B cell (primary cell): ENCODE data around the gene TANK. TPM values are rescaled to one million over a fixed set of nuclear protein-coding genes. Genes with fewer than 3 reads are reported as not detected.

Experiments used
- ATAC-seq: fragments of 200-7000 bp; cut with Tn5 transposase; one replicate; pipeline ENCODE4 v1.10.0; 2021; ENCODE audit warnings: low read depth, mild to moderate bottlenecking, moderate number of reproducible peaks, moderate library complexity
- CTCF ChIA-PET: fragments of 350-600 bp; sonication (Branson Sonifier 250); formaldehyde crosslinking; loops from one replicate; lab custom pipeline; 2021; ENCODE audit warnings: antibody characterized with exemption, inconsistent platforms; lab: Charles Lee
- POLR2A ChIA-PET: fragments of 350-600 bp; sonication (Branson Sonifier 250); formaldehyde crosslinking; loops from one replicate; lab custom pipeline; 2021; ENCODE audit warnings: antibody characterized with exemption; lab: Charles Lee
- DNase-seq: peaks from one replicate; pipeline ENCODE4 v3.0.0; 2013
- H2AFZ ChIP-seq: 2 replicates; pipeline ENCODE4 v1.6.1; 2012; ENCODE audit warnings: mild to moderate bottlenecking, low read depth, low read length; ENCODE audit not compliant: insufficient read depth, poor library complexity, severe bottlenecking
- H3K27ac ChIP-seq, 2 donors: 1 replicate in 1 of 2; 2 replicates in 1 of 2; pipeline ENCODE4 v1.5.1; 2012 to 2013; ENCODE audit warnings: low read length in 2 of 2, mild to moderate bottlenecking in 2 of 2, moderate library complexity in 1 of 2
- H3K27me3 ChIP-seq, 4 experiments: fragments of 200-600 bp in 1 of 4; sonication (generic) in 1 of 4; replicated peaks in 1 of 4; 1 replicate in 2 of 4; 2 replicates in 2 of 4; pipeline versions ENCODE4 v1.6.1 to v1.7.0; 2013 to 2016; ENCODE audit warnings: low read length in 3 of 4, mild to moderate bottlenecking in 2 of 4, mixed read lengths in 1 of 4, moderate library complexity in 1 of 4; ENCODE audit not compliant: insufficient read depth in 4 of 4, control insufficient read depth in 3 of 4; ENCODE audit errors: control extremely low read depth in 1 of 4
- H3K36me3 ChIP-seq, 2 experiments: replicated peaks in 1 of 2; 1 replicate in 1 of 2; 2 replicates in 1 of 2; pipeline versions ENCODE4 v1.6.1 to v1.7.1; 2013; ENCODE audit warnings: low read length in 1 of 2; ENCODE audit not compliant: insufficient read depth in 2 of 2, control insufficient read depth in 1 of 2; ENCODE audit errors: control extremely low read depth in 1 of 2, extremely low read depth in 1 of 2
- H3K4me1 ChIP-seq, 2 donors: fragments of 200-600 bp in 1 of 2; sonication (generic) in 1 of 2; 1 replicate in 1 of 2; 2 replicates in 1 of 2; pipeline versions ENCODE4 v1.5.1 to v1.6.1; 2013 to 2017; ENCODE audit warnings: low read length in 2 of 2; ENCODE audit not compliant: control insufficient read depth in 2 of 2, insufficient read depth in 2 of 2
- H3K4me2 ChIP-seq: replicated peaks from 2 replicates; pipeline ENCODE3; 2012; ENCODE audit warnings: mild to moderate bottlenecking, low read depth, low read length; ENCODE audit not compliant: poor library complexity, severe bottlenecking
- H3K4me3 ChIP-seq, 5 experiments: fragments of 200-600 bp in 1 of 5; sonication (generic) in 1 of 5; 1 replicate in 3 of 5; 2 replicates in 2 of 5; pipeline versions ENCODE4 v1.5.1 to v1.7.0; 2011 to 2016; ENCODE audit warnings: low read length in 4 of 5, mild to moderate bottlenecking in 4 of 5, low read depth in 2 of 5, control low read depth in 1 of 5, moderate library complexity in 1 of 5; ENCODE audit not compliant: insufficient read depth in 1 of 5; ENCODE audit errors: control extremely low read depth in 1 of 5, extremely low read depth in 1 of 5
- H3K79me2 ChIP-seq: fragments of 200-600 bp; sonication (generic); one replicate; pipeline ENCODE4 v1.6.0; 2016; ENCODE audit warnings: low read length; ENCODE audit not compliant: control insufficient read depth, insufficient read depth
- H3K9ac ChIP-seq: fragments of 200-600 bp; sonication (generic); 2 replicates; pipeline ENCODE4 v1.6.1; 2017; ENCODE audit warnings: mild to moderate bottlenecking, low read length, moderate library complexity
- H3K9me3 ChIP-seq, 3 donors: one replicate each; pipeline versions ENCODE4 v1.6.1 to v1.7.1; 2013; ENCODE audit warnings: low read length in 2 of 3; ENCODE audit not compliant: control insufficient read depth in 2 of 3, insufficient read depth in 1 of 3; ENCODE audit errors: control extremely low read depth in 1 of 3
- H4K20me1 ChIP-seq: 2 replicates; pipeline ENCODE4 v1.6.0; 2012; ENCODE audit warnings: mild to moderate bottlenecking, low read length; ENCODE audit not compliant: insufficient read depth, control insufficient read depth, poor library complexity, severe bottlenecking
- H3K27ac Mint-ChIP-seq: one replicate; pipeline ENCODE4 v1.8.0; 2021; ENCODE audit warnings: mixed read lengths
- H3K27me3 Mint-ChIP-seq: one replicate; pipeline ENCODE4 v1.8.0; 2021; ENCODE audit warnings: mixed read lengths
- H3K4me1 Mint-ChIP-seq: one replicate; pipeline ENCODE4 v1.8.0; 2021; ENCODE audit warnings: mixed read lengths
- H3K4me3 Mint-ChIP-seq: one replicate; pipeline ENCODE4 v1.8.0; 2021; ENCODE audit warnings: mixed read lengths
- H3K9me3 Mint-ChIP-seq: one replicate; pipeline ENCODE4 v1.8.0; 2022; ENCODE audit warnings: mixed read lengths; ENCODE audit not compliant: insufficient read depth
- EZH2 ChIP-seq: IDR thresholded peaks from 2 replicates; pipeline ENCODE4 v1.6.1; 2012; ENCODE audit warnings: borderline replicate concordance, low read depth, mild to moderate bottlenecking, moderate library complexity, low read length; ENCODE audit not compliant: insufficient read depth, poor library complexity, severe bottlenecking
- WGBS: methylation state at CpG from one replicate; pipeline ENCODE4 v1.1.5; 2013; ENCODE audit warnings: missing lambda C conversion rate; ENCODE audit not compliant: insufficient coverage; 5-methylcytosine and 5-hydroxymethylcytosine counted together
- intact Hi-C: fragments of 100-400 bp; cut with micrococcal nuclease; formaldehyde crosslinking; loops from one replicate; pipeline ENCODE4 v1.10.0; 2022
- polyA plus RNA-seq: library from polyadenylated mRNA; depleted of rRNA; stranded (reverse); fragments of >200 nt; gene quantifications from 2 replicates; pipeline ENCODE4 v1.2.3, GENCODE V29; 2012
- total RNA-seq, 2 donors: library from RNA; stranded (reverse); fragments of 120-200 nt in 1 of 2; gene quantifications; 1 replicate in 1 of 2; 2 replicates in 1 of 2; pipeline versions ENCODE4 v1.2.3 to v1.2.4, GENCODE V29; 2013 to 2022
- TF ChIP-seq, protein P1 (sequence below): fragments of 200-600 bp; IDR thresholded peaks from one replicate; pipeline ENCODE4 v1.8.0; 2022; ENCODE audit warnings: antibody characterized with exemption, mild to moderate bottlenecking

TANK gene
- total and polyA plus RNA-seq, 2 donors (not counting 1 experiment from before 2014, with no cell fraction given), result 62.4 to 179 TPM

DNA sequence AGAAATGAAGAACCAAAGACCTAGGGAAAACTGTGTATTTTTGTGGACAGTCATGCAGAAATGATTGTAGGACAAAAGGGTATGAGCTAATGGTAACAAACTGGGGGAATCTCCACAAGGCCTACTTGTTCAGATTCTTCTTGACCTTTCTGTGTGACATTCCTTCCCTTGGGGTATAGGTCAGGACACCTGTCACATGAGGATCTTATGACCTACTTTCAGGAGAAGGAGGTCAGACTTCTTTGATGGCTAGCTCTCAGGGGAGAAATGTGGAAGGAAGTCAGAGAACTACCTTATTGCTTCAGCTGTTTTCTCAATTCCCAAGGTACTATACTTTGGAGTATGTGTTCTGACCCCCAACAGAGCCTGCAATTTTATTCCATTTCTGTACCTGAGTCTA is 40.7 kb upstream of the TANK start:
- Mint-ChIP-seq H3K4me1 (peaks cover 34% of the 10 kb centered on the region), H3K4me3 (no peak overlapping the region), H3K27me3 (no peaks in the 10 kb centered on the region), H3K27ac (no peak overlapping the region), H3K9me3 (no peaks in the 10 kb centered on the region)
- DNase-seq, result no peak
- intact Hi-C loops, result no loop called here
- Histone ChIP-seq H3K9ac (no peak overlapping the region), H2AFZ (no peak overlapping the region), H3K9me3 (no peaks in the 10 kb centered on the region), H3K4me3 (no peak overlapping the region), H3K79me2 (no peaks in the 10 kb centered on the region), H3K27ac (no peak overlapping the region), H4K20me1 (no peaks in the 10 kb centered on the region), H3K4me2 (no peak overlapping the region), H3K4me1 (peaks cover 10 to 16% of the 10 kb centered on the region in 2 donors), H3K36me3 (no peaks in the 10 kb centered on the region), H3K27me3 (no peaks in the 10 kb centered on the region)
- no peak for ATAC-seq
- no peak for TF ChIP-seq EZH2
- TF ChIP-seq, protein P1, sequence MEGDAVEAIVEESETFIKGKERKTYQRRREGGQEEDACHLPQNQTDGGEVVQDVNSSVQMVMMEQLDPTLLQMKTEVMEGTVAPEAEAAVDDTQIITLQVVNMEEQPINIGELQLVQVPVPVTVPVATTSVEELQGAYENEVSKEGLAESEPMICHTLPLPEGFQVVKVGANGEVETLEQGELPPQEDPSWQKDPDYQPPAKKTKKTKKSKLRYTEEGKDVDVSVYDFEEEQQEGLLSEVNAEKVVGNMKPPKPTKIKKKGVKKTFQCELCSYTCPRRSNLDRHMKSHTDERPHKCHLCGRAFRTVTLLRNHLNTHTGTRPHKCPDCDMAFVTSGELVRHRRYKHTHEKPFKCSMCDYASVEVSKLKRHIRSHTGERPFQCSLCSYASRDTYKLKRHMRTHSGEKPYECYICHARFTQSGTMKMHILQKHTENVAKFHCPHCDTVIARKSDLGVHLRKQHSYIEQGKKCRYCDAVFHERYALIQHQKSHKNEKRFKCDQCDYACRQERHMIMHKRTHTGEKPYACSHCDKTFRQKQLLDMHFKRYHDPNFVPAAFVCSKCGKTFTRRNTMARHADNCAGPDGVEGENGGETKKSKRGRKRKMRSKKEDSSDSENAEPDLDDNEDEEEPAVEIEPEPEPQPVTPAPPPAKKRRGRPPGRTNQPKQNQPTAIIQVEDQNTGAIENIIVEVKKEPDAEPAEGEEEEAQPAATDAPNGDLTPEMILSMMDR, result no peak
- POLR2A ChIA-PET, result interaction anchor here (1.6 kb wide), 1 partner anchor 17 kb away, joined by 4 read pairs; no protein-coding TSS in a partner anchor
- CTCF ChIA-PET, result interaction anchor here (0.7 to 1.3 kb wide), 3 partner anchors 11 to 28 kb away, joined by 3 to 4 read pairs (median 3); no protein-coding TSS in a partner anchor

DNA sequence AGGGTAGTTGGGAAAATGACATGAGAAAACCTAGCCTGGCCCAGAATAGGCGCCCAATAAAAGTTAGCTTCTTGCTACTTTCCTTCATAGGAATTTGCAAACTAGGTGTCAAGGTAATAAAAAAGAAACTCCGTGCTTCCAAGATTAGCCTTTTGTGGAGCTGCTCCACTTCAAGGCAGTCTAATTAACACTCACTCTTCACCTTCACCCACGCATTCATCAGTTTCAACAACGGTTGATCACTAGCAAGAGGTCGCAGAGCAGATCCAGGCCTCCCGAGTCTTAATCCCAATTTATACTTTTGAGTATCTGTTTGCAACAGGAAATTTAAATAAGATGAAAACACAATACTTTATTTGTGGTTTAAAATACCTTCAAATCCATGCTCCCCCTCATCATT is 39.5 kb upstream of the TANK start:
- H3K27me3 ChIP-seq, result no peaks in the 10 kb centered on the region
- no peak overlapping the region for H3K4me3 ChIP-seq
- intact Hi-C loops, result no loop called here
- TF ChIP-seq, protein P1, result no peak
- no peak for TF ChIP-seq EZH2
- no peak overlapping the region for H3K27ac Mint-ChIP-seq
- H3K4me2 ChIP-seq, result no peak overlapping the region
- no peak overlapping the region for H3K9ac ChIP-seq
- no peaks in the 10 kb centered on the region for H3K9me3 Mint-ChIP-seq
- DNase-seq, result no peak
- WGBS, result 100% methylated on average over 3 of the region's 6 CpGs
- H3K79me2 ChIP-seq, result no peaks in the 10 kb centered on the region
- H3K36me3 ChIP-seq, result no peaks in the 10 kb centered on the region
- H3K4me3 Mint-ChIP-seq, result no peak overlapping the region
- no peaks in the 10 kb centered on the region for H3K27me3 Mint-ChIP-seq
- H4K20me1 ChIP-seq, result no peaks in the 10 kb centered on the region
- POLR2A ChIA-PET, result no interaction called here
- no peaks in the 10 kb centered on the region for H3K9me3 ChIP-seq
- no peak overlapping the region for H3K27ac ChIP-seq
- H3K4me1 Mint-ChIP-seq, result peaks cover 37% of the 10 kb centered on the region
- CTCF ChIA-PET, result interaction anchor here (1.3 kb wide), 1 partner anchor 17 kb away, joined by 3 read pairs; no protein-coding TSS in a partner anchor
- no peak for ATAC-seq
- peaks cover 10 to 17% of the 10 kb centered on the region in 2 donors for H3K4me1 ChIP-seq
- H2AFZ ChIP-seq, result no peak overlapping the region
